ENCODE measurements around the gene ERG. TPM values are rescaled to one million over a fixed set of nuclear protein-coding genes. Genes with fewer than 3 reads are reported as not detected.
A peak's percentile ranks its signal among the peaks of the same experiment; 100 is the strongest.

ERG gene
- total RNA-seq, 2 donors from 2014 or later = 16.1 to 27.2 TPM

DNA sequence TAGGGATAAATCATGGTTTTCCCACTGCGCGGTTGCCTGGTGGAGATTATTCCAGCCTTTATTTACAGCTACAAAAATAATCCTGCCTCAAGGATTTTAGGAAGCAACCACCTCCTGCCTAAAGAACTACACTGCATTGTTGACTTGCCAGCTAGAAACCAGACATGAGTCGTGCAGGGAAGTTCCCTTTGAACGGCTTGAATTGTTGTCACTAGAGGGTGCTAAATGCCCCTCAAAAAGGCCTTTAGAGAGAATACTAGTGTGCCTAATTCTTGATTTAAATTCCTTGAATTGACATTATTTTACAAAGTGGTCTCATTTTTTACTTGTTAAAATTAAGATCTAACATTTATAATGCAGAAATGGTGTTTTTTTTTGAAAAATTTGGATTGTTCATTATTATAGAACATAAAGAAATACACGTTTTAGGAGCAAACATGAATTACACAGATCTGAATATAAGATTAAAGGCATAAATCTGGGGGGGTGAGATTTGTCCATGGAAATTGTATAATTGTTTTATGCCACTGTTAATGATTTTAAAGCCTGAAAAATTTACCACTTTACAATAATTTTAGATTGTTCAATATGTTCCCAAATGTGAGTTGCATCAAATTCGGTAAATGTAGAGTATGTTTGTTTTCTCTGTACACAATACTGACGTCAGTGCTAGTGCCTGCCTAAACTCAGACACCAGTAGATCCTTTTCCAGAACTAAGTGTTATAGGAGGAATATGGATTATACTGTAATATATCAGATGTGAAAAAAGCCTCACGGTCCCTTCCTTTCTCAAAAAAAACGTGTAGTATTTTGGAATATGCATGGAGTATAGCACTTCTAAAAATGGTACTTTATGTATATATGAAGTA lies 7.6 kb upstream of the ERG start:
- peak; percentile 88 to 90 for ATAC-seq
- intact Hi-C loops (cut with DNase I) = loop anchor here (5.0 to 10.0 kb wide), 5 partner anchors 206 to 646 kb away; no protein-coding TSS in a partner anchor
- DNase-seq = no peak

DNA sequence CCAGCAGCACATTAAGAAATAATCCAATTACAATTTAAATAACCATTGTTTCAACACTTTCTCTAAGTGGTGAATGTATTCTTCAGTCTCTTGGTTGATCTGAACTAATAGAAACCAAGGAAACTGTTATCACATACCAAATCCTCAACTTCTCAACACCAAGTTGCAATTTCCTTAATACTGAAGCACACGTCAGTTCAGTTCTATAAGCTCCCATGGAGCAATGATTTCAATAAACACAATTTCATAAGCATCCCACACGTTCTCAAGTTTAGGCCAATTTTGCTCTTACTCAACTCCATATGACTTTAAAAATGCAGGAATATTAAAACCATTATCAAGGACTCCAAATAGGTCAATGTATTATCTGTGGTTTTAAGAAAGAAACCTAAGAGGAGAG lies 5.8 kb upstream of the ERG start:
- intact Hi-C loops (cut with DNase I) = loop anchor here in 1 of 2 donors (10.0 kb wide), 1 partner anchor 631 kb away; no protein-coding TSS in a partner anchor
- DNase-seq (no peak), ATAC-seq (no peak)

DNA sequence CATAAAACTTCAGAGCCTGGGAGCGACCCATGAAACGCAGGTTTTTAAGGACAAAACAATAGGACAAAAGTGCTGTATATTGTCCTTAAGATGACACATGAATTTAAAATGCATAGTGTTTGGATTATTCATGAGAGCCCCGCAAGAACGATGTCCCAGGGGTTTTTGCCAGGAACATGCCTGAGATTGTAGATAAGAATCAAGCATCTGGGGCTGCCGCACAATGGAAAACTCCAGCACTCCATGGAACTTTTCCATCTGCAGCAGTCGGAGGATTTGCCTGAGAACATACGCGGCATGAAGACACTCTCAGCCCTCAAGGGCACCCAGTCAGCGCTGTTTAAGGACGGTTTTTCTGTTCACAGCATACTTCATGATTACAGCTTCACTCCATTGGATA lies 5.3 kb upstream of the ERG start:
- peak in 1 of 2 donors; percentile 23 for ATAC-seq
- DNase-seq = no peak
- intact Hi-C loops (cut with DNase I) = loop anchor here in 1 of 2 donors (10.0 kb wide), 1 partner anchor 631 kb away; no protein-coding TSS in a partner anchor

DNA sequence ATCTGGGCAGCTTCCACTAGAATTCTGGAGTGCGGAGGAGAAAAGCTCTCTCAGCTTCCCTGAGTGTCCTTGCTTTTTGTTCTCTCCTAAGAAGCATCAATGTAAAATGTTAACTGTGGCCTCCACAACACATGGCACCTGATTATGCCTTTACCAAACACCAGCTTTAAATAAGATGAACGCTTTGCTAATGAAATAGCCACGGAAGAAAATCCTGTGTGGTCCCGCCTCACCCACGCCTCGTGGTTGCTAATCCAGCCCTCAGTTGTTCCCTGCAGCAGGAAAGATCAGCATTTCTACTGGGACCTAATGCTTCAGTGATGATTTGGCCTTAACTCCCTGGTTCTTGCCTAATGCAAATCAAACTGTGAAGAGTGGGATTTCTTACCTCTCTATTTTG lies 1.8 kb upstream of the ERG start:
- intact Hi-C loops (cut with DNase I) = loop anchor here in 1 of 2 donors (10.0 kb wide), 1 partner anchor 635 kb away; no protein-coding TSS in a partner anchor
- ATAC-seq = no peak
- no peak for DNase-seq

DNA sequence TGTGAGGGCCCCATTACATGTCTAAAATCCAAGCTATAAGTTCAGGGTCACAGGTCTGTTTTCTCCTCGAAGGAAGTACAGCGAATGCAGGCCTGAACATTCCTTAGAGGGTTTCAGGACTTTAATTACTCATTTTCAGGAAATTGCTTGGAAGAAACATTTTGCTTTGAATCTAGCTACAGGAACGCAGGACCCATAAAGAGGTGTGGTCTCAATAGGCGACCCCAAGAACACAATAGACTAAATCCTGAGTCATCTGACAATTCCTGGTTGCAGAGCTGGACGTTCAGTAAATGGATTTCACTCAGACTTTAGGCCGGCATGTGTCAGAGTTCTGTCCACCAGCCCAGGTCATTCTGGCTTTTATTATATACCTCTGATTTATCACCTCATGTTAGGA lies 1.0 kb upstream of the ERG start:
- DNase-seq (no peak), ATAC-seq (peak in 1 of 2 donors; percentile 18)
- intact Hi-C loops (cut with DNase I) = loop anchor here in 1 of 2 donors (10.0 kb wide), 1 partner anchor 114 kb away; no protein-coding TSS in a partner anchor

DNA sequence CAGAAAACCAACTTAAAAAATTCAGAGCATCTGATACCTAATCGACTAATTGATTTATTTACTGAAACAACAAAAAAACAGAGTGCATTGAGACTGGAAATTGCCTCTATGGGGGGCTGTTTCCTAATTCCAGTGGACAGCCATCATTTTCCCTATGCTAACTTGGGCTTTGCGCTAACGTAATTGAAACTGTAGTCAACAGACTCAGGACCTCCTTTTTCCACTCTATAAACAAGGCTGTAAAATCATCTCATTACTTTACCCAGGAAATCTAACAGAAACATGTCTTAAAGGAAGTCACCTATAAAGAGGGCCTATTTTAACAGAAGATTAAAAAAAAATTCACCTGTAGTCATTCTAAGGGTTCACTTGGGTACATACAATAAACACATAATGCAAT lies 2.1 kb downstream of the ERG start:
- DNase-seq (no peak), ATAC-seq (no peak)
- intact Hi-C loops (cut with DNase I) = loop anchor here in 1 of 2 donors (10.0 kb wide), 1 partner anchor 111 kb away; no protein-coding TSS in a partner anchor

DNA sequence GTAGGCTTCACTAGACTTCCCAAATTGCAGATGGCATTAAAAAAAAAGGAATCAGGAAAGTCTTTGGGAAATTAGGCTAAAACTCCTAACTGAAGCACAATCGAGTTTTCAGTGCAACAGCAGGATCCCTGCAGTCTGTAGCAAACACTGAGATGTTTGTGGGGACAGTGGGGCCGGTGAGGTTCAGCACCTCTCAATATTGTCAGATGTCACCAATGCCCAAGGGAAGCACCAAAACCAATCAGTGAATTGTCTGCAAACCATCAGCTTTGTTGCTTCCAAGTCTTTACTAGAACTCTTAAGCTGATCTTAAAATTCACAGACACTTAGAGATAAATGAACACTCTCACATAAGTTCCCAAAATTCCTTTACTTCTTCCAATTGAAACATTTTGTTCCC lies 2.6 kb downstream of the ERG start:
- intact Hi-C loops (cut with DNase I) = loop anchor here in 1 of 2 donors (10.0 kb wide), 1 partner anchor 111 kb away; no protein-coding TSS in a partner anchor
- ATAC-seq (no peak), DNase-seq (no peak)

DNA sequence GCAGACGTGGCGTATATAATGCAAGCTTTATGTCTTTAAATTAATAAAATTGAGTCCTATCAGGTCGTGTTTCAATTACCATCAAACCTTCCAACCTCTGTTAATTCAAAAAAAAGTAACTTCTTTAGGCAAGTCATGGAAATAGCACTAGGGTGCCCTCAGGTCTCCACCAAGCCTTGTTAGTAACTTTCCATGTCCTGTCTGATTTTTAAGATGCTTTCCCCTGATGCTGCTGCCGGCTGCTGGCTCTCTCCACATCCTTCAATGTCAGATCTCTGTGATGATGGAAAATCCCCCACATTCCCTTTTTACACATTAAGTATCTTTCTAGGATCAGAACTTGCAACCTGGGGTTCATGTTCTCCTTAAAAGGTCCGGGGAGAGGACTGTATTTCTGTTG lies 3.0 kb downstream of the ERG start:
- no peak for ATAC-seq
- intact Hi-C loops (cut with DNase I) = loop anchor here in 1 of 2 donors (10.0 kb wide), 1 partner anchor 110 kb away; no protein-coding TSS in a partner anchor

DNA sequence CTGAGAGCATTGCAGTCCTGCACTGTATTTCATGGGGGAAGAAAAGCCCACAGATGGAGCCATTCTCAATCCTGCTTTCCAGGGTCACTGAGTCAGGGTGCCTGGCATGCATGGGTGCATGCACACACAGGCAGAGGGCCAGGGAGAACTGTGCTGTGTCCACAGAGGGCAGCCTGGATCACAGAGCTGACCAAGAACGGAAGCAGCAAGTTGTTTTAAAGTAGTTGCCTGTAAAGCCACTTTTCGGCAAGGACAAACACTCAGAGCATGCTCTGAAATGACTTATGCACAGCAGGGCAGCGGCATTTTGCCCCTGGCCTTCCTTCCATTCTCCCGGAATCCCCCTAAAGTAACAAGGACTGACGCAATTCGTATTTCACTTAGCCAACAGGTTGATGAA lies 3.6 kb downstream of the ERG start:
- no peak for DNase-seq
- peak in 1 of 2 donors; percentile 26 for ATAC-seq
- intact Hi-C loops (cut with DNase I) = loop anchor here in 1 of 2 donors (10.0 kb wide), 1 partner anchor 110 kb away; no protein-coding TSS in a partner anchor

More for the DNA sequence above, 3.0 kb downstream of the ERG start:
- no peak for DNase-seq

DNA sequence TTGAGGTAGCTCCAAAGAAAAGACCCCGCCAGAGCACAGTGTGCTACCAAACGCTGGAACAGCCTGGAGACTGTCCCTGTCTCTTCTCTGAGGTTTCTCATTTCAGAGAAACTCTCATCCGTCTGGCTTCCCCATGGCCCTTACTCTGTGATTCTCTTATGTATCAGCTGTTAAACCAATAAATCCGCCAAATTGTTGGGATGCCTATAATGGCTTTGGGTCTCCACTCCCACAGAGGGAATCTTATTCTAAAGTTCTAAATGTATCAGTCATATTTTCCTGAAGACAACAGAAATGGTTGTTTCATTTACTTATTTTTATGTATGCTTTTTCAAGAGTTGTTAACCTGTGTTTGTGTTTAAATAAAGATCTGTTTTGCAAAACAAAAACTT lies 4.0 kb downstream of the ERG start:
- no peak for DNase-seq
- intact Hi-C loops (cut with DNase I) = loop anchor here in 1 of 2 donors (10.0 kb wide), 1 partner anchor 109 kb away; no protein-coding TSS in a partner anchor
- ATAC-seq = no peak

DNA sequence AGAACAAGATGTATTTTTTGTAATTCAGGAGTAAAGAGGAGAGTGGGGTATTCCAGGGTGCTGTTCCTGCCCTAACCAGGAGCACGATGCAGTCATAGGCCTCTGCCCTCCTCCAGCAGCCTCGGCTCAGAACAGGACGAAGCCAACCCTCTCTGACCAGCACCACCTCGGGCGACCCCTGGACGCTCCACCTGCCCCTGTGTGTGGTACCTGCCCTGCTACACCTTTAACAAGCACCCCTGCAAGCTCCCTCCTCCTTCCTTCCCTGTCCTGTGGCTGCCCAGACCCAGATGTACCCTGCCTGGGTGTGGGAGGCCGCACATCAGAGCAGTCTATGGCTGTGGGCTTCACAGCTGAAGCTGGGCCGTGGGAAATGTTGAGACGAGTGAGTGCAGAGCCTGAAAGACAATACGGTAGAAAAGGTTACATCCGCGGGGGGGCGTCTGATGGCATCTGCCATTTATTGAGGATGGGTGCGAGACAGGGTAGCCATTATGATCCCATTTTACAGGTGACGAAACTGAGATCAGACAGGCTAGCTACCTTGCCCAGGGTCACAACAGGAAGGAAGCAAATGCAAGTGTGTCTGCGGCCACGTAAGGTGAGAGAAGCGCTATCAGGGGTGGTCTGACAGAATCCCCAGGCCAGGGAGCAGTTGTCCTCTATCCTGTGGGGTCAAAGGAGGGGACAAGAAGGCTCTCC lies 4.6 kb downstream of the ERG start:
- intact Hi-C loops (cut with DNase I) = loop anchor here in 1 of 2 donors (10.0 kb wide), 1 partner anchor 109 kb away; no protein-coding TSS in a partner anchor
- DNase-seq (no peak), ATAC-seq (no peak)

DNA sequence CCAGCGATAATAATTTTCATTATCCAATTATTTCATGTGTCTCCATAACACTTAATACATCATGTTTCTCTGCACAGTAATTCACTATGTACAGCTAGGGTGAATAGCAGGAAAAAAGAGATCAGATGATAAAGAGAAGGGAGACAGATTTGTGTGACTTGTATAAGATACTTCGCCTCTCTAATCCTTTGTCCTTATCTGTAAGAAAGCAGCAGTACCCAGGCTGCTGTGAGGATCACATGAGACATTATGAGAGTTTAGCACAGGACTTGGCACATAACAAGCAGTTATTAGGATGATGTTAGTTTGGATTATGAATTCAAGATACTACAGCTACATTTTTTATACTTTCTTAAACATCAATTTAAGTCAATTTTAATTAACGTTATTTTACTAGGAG lies 6.3 kb downstream of the ERG start:
- intact Hi-C loops (cut with DNase I) = loop anchor here in 1 of 2 donors (10.0 kb wide), 1 partner anchor 107 kb away; no protein-coding TSS in a partner anchor
- ATAC-seq = no peak
- DNase-seq = no peak

DNA sequence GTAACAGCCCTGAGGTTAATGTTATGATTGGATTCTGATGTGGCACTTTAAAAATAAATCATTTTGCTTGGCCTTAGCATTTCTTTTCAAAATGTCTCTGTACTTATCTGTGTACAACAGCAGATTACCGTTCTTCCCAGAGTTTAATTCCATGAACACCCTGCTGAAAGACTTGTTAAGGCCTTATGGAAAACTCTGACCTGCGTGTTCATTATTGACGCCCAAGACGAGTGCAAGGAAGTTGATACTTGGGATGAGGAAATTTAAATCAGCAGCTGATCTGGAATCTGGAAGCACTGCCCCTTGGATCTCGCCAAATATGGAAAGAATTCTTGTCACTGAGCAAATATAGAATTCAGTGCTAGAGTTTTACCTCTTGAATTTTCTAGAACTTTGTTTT lies 6.7 kb downstream of the ERG start:
- no peak for DNase-seq
- intact Hi-C loops (cut with DNase I) = loop anchor here in 1 of 2 donors (10.0 kb wide), 1 partner anchor 107 kb away; no protein-coding TSS in a partner anchor
- peak in 1 of 2 donors; percentile 39 for ATAC-seq

DNA sequence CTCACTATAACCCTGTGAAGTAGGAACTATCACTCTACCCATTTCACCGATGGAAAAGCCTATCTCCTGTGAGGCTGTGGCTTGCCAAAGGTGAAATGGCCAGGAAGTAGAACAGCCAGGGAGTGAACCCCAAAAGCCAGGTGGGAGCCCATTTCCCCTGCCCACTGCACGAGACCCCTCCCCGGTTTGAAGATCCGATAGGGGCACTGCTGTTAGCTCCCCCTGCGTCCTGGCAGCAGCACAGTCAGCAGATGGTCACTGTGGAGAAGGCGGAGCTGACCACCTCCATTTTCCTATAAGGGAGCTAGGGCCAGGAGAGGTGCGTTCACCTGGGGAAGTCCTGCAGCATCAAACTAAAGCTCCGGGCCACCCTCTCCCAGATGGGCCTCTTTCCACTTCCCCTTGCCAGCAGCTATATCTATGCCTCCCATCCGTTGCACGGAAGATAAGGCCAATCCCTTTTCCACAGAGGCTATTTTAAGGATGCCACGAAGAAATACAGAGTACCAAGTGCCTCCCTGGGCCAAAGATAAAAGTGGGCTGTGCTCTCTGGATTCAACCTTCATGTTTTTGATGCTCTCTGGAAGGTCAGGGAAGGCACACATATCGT lies 7.8 kb downstream of the ERG start:
- intact Hi-C loops (cut with DNase I) = loop anchor here in 1 of 2 donors (10.0 kb wide), 1 partner anchor 106 kb away; no protein-coding TSS in a partner anchor
- DNase-seq (no peak), ATAC-seq (no peak)

DNA sequence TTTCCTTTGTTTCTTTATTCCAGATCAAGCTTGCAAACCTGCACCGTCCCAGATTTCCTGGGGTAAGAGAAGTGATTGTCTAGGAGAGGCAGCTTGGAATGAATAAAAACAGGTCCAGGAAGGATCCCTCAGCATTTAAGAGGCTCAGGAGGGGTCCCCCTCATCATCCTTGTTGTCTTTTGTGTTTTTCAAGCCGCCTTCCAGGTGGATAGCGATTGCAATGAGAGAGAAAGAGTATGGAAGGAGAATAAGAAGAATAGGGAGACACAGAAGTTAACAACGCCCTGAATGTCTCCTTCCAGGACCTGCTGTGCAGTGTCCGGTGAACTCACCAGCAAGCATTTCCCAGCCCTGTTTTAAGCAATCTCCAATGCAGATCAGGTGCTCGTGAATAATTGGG lies 8.5 kb downstream of the ERG start:
- intact Hi-C loops (cut with DNase I) = loop anchor here in 1 of 2 donors (10.0 kb wide), 1 partner anchor 105 kb away; no protein-coding TSS in a partner anchor
- DNase-seq (no peak), ATAC-seq (no peak)

DNA sequence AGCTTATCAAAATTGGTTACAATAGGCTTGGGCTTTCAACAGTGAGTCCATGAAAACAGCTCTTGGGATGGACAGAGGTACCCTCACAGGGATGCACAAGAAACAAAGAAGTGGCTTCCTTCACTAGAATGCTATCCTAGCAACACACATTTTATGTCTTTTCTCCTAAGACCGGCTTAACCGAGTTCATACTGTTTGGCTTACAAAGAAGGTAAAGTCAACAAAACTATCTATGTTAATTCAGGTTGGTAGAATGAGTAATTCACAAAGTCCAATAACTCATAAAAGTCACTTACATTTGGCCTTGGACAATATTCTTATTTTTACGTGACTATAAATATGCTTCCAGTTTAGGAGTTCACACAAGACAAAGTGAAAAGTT lies 9.0 kb downstream of the ERG start:
- intact Hi-C loops (cut with DNase I) = no loop called here
- DNase-seq (no peak), ATAC-seq (no peak)

DNA sequence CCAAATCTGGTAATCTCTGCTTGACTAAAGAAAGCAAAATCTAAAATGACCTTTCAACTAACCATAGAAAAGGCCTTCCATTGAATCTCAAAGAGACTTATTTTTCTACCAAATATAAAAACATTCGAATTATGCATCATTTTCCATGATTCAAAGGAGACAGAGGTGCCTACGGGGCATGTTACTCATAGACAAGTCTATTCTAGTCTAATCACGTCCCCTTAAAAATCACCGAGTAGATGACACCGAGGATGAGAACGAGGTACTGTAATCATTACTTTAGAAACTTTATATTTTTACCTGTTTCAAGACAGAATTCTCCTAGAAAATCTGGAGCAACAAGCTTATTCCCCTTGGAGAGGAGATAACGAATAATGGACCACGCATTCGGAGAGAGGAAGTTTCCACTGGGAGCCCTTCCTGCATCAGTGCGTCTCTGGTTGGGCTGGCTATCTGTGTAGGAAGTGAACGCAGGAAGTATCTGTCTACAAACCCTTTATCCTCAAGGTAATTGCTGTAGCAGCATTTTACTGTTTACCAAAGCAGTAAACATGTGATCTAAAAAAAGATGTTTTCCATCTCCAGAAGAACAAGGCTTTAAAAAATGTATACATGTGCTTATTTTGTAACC lies 9.5 kb downstream of the ERG start:
- DNase-seq = no peak
- ATAC-seq = no peak
- intact Hi-C loops (cut with DNase I) = no loop called here

DNA sequence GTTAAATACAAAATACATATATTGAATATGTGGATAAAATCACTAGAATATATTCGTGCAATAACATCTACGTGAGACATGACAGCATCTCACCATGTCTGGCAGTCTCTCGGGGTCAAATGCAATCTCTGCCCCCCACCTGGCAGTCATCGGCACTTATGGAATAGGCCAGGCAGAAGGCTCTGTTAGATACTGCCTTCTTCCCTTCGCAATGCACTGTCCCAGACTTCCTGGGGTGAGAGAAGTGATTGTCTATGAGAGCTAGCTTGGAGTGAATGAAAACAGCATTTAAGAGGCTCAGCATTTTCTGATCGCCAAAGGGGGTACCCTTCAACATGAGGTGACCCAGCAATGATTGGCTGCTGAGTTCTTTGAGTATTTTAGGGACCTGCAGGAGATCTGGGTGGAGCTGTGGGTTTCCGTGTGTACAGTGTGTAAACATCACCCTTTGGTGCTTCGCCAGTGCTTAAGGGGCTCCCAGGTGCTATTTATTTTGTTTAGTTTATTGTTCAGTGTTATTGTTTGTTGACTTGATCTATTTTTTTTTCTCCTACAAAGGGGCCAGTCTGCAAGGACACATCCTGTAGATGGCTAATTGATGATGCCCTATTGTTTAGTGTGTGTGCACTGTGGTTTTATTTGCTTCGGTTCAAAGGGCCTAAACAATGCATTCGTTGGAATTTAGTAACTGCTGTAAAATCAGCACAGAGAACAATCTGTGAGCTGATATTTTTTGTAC lies 10.2 kb downstream of the ERG start:
- intact Hi-C loops (cut with DNase I) = no loop called here
- ATAC-seq = no peak
- DNase-seq = no peak

All from left cardiac atrium (tissue), 4 donors.